ENCODE results near the gene MCEMP1. TPM values are rescaled to one million over a fixed set of nuclear protein-coding genes. Genes with fewer than 3 reads are reported as not detected.

The MCEMP1 gene
- total RNA-seq, 1 donor from 2014 or later, result 0.60 TPM

GRCh38 chr19:7699417-7700401 lies 22.8 kb downstream of the MCEMP1 start:
- no peak for DNase-seq
- Histone ChIP-seq H3K9me3 (replicated peaks) (no peaks in the 10 kb centered on the region), H3K27ac (replicated peaks) (no peak overlapping the region), H3K36me3 (no peaks in the 10 kb centered on the region), H3K4me1 (no peaks in the 10 kb centered on the region), H3K4me3 (no peak overlapping the region), H3K27me3 (ENCODE audit: low read depth) (peaks cover 100% of the 10 kb centered on the region)
- no peak for TF ChIP-seq CTCF (IDR thresholded peaks at IDR 0.05; ENCODE audit: borderline replicate concordance)
- intact Hi-C loops (cut with micrococcal nuclease), result no loop called here

GRCh38 chr19:7701049-7701653 lies 24.3 kb downstream of the MCEMP1 start:
- intact Hi-C loops (cut with micrococcal nuclease), result no loop called here
- no peak for DNase-seq
- H3K9me3 ChIP-seq (replicated peaks), result no peaks in the 10 kb centered on the region
- H3K4me3 ChIP-seq, result no peak overlapping the region
- no peaks in the 10 kb centered on the region for H3K36me3 ChIP-seq
- TF ChIP-seq CTCF (IDR thresholded peaks at IDR 0.05; ENCODE audit: borderline replicate concordance), result no peak
- no peak overlapping the region for H3K27ac ChIP-seq (replicated peaks)
- H3K4me1 ChIP-seq, result no peaks in the 10 kb centered on the region
- H3K27me3 ChIP-seq (ENCODE audit: low read depth), result peaks cover 87% of the 10 kb centered on the region

- Histone ChIP-seq H3K27me3 (ENCODE audit: low read depth) (peaks cover 80% of the 10 kb centered on the region), H3K27ac (replicated peaks) (no peak within 1 kb of the TSS), H3K9me3 (replicated peaks) (no peaks in the 10 kb centered on the region), H3K4me1 (no peaks in the 10 kb centered on the region), H3K36me3 (no peaks in the 10 kb centered on the region), H3K4me3 (no peak within 1 kb of the TSS)
- no peak for DNase-seq
- intact Hi-C loops (cut with micrococcal nuclease), result no loop called here
- no peak for TF ChIP-seq CTCF (IDR thresholded peaks at IDR 0.05; ENCODE audit: borderline replicate concordance)
Observed at GRCh38 chr19:7701654-7702457, 25.0 kb downstream of the MCEMP1 start, which contains the start of gene FCER2. Gene FCER2 (minus strand): TSS chr19:7702131. CDS start chr19:7699760, 2,371 bp downstream.

- TF ChIP-seq CTCF (IDR thresholded peaks at IDR 0.05; ENCODE audit: borderline replicate concordance), result no peak
- intact Hi-C loops (cut with micrococcal nuclease), result no loop called here
- H3K4me3 ChIP-seq, result no peak overlapping the region
- H3K36me3 ChIP-seq, result no peaks in the 10 kb centered on the region
- H3K4me1 ChIP-seq, result no peaks in the 10 kb centered on the region
- H3K27ac ChIP-seq (replicated peaks), result no peak overlapping the region
- H3K27me3 ChIP-seq (ENCODE audit: low read depth), result peaks cover 69% of the 10 kb centered on the region
- no peak for DNase-seq
- no peaks in the 10 kb centered on the region for H3K9me3 ChIP-seq (replicated peaks)
Observed at GRCh38 chr19:7703332-7703731, 26.4 kb downstream of the MCEMP1 start.
